GM12875 (cell line): ENCODE results near the gene SLC26A6.

Experiments
- H3K4me3 ChIP-seq: one replicate; pipeline ENCODE4 v1.5.1; 2011; ENCODE audit warnings: low read depth, low read length, control low read depth
- TF ChIP-seq, protein P1 (sequence below): IDR thresholded peaks from 2 replicates; pipeline ENCODE4 v1.5.1; 2011; ENCODE audit warnings: low read depth, mild to moderate bottlenecking, control low read depth, inconsistent platforms, low read length, moderate library complexity, borderline replicate concordance; ENCODE audit not compliant: insufficient read depth

SLC26A6 gene

DNA sequence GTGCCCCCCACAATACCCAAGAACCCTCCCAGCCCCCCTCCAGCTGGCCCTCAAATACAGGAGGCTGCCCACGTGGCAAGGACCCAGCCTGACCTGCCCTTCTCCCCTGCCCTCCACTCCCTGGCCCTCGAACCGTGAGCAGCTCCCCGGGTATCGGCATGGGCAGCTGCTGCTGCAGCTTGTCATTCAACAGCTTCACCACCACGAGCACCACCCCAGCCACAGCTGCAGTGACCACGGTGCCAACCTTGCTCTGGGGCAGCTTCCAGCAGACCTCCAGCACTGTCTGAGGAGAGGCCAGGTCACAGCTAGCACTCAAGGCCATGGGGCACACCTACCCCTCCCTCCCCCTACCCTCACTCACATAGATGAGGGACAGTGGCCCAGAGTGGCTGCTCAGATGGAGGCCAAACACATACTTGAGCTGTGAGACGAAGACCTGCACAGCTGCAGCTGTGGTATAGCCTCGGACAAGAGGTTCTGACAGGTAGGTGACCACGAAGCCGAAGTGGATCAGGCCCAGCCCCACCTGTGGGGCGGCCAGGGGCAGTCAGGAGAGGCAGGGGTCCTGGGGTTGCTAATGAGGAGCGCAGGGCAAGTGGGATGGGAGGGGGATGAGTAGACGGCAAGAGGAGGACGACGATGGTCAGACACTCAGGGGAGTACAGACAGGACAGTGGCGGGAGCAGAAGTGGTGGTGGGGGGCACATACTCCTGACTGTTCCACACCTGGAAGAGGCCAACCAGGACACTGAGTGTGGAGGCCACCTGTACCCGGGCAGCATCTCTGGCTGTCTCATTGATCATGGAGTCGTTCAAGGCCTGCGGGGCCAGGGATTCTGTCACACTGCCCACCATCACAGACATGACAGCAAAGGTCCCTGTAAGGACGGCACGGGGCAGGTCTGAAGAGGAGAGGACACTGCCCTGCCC lies 3.5 kb downstream of the SLC26A6 start:
- H3K4me3 ChIP-seq = no peak overlapping the region
- TF ChIP-seq, protein P1, sequence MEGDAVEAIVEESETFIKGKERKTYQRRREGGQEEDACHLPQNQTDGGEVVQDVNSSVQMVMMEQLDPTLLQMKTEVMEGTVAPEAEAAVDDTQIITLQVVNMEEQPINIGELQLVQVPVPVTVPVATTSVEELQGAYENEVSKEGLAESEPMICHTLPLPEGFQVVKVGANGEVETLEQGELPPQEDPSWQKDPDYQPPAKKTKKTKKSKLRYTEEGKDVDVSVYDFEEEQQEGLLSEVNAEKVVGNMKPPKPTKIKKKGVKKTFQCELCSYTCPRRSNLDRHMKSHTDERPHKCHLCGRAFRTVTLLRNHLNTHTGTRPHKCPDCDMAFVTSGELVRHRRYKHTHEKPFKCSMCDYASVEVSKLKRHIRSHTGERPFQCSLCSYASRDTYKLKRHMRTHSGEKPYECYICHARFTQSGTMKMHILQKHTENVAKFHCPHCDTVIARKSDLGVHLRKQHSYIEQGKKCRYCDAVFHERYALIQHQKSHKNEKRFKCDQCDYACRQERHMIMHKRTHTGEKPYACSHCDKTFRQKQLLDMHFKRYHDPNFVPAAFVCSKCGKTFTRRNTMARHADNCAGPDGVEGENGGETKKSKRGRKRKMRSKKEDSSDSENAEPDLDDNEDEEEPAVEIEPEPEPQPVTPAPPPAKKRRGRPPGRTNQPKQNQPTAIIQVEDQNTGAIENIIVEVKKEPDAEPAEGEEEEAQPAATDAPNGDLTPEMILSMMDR = no peak

DNA sequence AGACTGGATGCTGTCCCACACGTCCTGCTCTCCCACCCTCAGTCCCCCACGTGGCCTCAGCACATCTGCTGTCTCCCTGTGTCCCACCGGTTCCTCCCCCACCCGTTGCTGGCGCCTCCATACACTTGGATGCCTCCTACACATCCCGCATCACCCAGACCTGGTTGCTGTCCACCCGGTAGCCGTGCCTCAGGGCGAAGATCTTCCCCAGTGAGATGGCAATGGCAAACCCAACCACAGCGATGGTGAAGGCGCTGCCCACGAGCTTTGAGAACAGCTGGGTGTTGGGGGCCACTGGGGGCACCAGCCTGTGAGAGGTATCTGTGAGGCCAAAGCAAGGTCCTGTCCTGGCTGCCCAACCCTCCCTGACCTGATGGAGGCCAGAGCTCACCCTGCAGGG lies 4.4 kb downstream of the SLC26A6 start:
- TF ChIP-seq, protein P1 = no peak
- H3K4me3 ChIP-seq = no peak overlapping the region

DNA sequence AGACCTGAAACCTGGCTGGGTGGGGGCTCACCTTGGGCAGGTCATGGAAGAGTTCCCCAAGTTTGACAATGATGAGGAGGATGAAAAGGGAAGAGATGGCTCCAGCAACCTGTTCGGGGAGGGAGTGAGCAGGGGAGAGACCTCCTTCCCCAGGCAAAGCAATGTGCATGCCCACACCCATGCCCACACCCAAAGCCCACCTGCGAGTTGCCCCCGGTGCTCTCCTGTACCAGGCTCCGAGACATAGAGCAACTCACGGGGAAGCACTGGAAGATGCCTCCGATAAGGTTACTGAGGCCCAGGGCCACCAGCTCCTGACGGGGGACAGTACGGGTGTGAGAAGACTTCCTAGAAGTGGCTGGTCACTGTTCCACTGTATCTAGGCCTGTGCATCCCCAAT lies 4.9 kb downstream of the SLC26A6 start:
- no peak overlapping the region for H3K4me3 ChIP-seq
- TF ChIP-seq, protein P1 = no peak

DNA sequence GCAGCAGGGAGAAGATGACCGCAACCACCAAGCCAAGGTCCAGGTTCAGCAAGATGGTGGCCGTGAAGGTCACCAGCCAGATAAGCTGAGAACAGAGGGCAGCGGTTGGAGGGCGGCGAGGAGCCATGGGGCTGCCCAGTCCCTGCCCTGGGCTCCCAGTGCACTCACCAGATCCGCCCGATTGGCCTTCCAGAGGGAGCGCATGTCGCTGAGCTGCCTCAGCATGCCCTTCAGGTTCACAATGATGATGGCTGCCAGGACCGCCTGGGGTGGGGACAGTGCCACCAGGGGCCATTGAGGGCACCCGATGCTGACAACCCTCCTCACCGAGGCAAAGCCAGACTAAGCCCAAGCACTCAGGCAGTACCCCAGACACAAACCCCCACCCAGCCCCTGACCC lies 5.4 kb downstream of the SLC26A6 start:
- no peak overlapping the region for H3K4me3 ChIP-seq
- TF ChIP-seq, protein P1 = no peak

GRCh38 chr3:48628277-48629017 lies 6.8 kb downstream of the SLC26A6 start:
- no peak overlapping the region for H3K4me3 ChIP-seq
- TF ChIP-seq, protein P1 = no peak

GRCh38 chr3:48625600-48625999 lies 9.7 kb downstream of the SLC26A6 start:
- H3K4me3 ChIP-seq = no peak overlapping the region
- TF ChIP-seq, protein P1 = no peak
